ENCODE data around the gene TICRR.

GRCh38 chr15:89526181-89526580, 49.1 kb upstream of the TICRR start:
- no peak for TF ChIP-seq POLR2A (IDR thresholded peaks at IDR 0.05; ENCODE audit: insufficient read depth in 1 of 2, low read depth in 2 of 2, low read length in 2 of 2)
- no peak for TF ChIP-seq EP300 (IDR thresholded peaks at IDR 0.05; ENCODE audit: low read depth in 2 of 2, low read length in 2 of 2)
- no peak for TF ChIP-seq EP300 (CRISPR knock-in tag; IDR thresholded peaks at IDR 0.05; ENCODE audit: borderline replicate concordance)
